SK-N-MC (cell line): ENCODE data around the gene FUT8.

ENCODE experiments used
- DNase-seq: peaks from one replicate; pipeline ENCODE4 v3.0.0-alpha.2; 2011; ENCODE audit warnings: low read depth, low spot score
- H3K27ac ChIP-seq: fragments of 200-600 bp; sonication (generic); 2 replicates; pipeline ENCODE4 v1.5.1; 2016; ENCODE audit warnings: mixed run types
- H3K36me3 ChIP-seq: fragments of 200-600 bp; sonication (generic); 2 replicates; pipeline ENCODE4 v1.6.1; 2017; ENCODE audit warnings: antibody characterized with exemption, low read length, mixed read lengths; ENCODE audit not compliant: insufficient read depth
- H3K4me3 ChIP-seq: fragments of 200-600 bp; sonication (generic); 2 replicates; pipeline ENCODE4 v1.5.1; 2016
- H3K9ac ChIP-seq: fragments of 200-600 bp; sonication (generic); 2 replicates; pipeline ENCODE4 v1.8.0; 2017; ENCODE audit warnings: mixed run types, mixed read lengths; ENCODE audit not compliant: insufficient read length
- H3K9me3 ChIP-seq: fragments of 200-600 bp; sonication (generic); 2 replicates; pipeline ENCODE4 v1.6.1; 2017; ENCODE audit warnings: low read depth, mild to moderate bottlenecking, antibody characterized with exemption, low read length, moderate library complexity, mixed read lengths
- EZH2 ChIP-seq: fragments of 200-600 bp; sonication (generic); IDR thresholded peaks from one replicate; pipeline ENCODE4 v1.6.1; 2017; ENCODE audit warnings: antibody characterized with exemption
- FOXP2 ChIP-seq: optimal IDR thresholded peaks from 2 replicates; pipeline ENCODE3; 2011; ENCODE audit warnings: mild to moderate bottlenecking, moderate library complexity; ENCODE audit not compliant: insufficient read depth; ENCODE audit errors: extremely low read length, control extremely low read depth
- POLR2AphosphoS5 ChIP-seq: IDR thresholded peaks from 2 replicates; pipeline ENCODE4 v1.6.1; 2012; ENCODE audit warnings: mild to moderate bottlenecking, low read depth, low read length, borderline replicate concordance

The FUT8 gene

GRCh38 chr14:65412032-65412846 lies at the start of gene FUT8:
FUT8 (plus strand) TSS chr14:65412730; CDS start chr14:65561564, 148,834 bp downstream.
- peak within 1 kb of the TSS; percentile 96 for H3K4me3 ChIP-seq
- no peak for DNase-seq
- H3K9me3 ChIP-seq, result no peaks in the 10 kb centered on the region
- peak within 1 kb of the TSS; percentile 89 for H3K27ac ChIP-seq
- H3K36me3 ChIP-seq, result no peaks in the 10 kb centered on the region
- no peak for TF ChIP-seq EZH2
- peak; percentile 87 for TF ChIP-seq POLR2AphosphoS5
- peak; percentile 98 for TF ChIP-seq FOXP2
- H3K9ac ChIP-seq, result peak within 1 kb of the TSS; percentile 90

- Histone ChIP-seq H3K9me3 (no peaks in the 10 kb centered on the region), H3K4me3 (no peak overlapping the region), H3K36me3 (no peaks in the 10 kb centered on the region), H3K27ac (no peak overlapping the region), H3K9ac (no peak overlapping the region)
- no peak for TF ChIP-seq FOXP2
- DNase-seq, result no peak
These were observed 45.5 kb upstream of the FUT8 start for GRCh38 chr14:65366802-65367565.

- Histone ChIP-seq H3K36me3 (no peaks in the 10 kb centered on the region), H3K9me3 (no peaks in the 10 kb centered on the region), H3K9ac (no peak overlapping the region), H3K27ac (no peak overlapping the region), H3K4me3 (no peak overlapping the region)
- no peak for TF ChIP-seq FOXP2
- TF ChIP-seq EZH2, result no peak
- no peak for TF ChIP-seq POLR2AphosphoS5
- no peak for DNase-seq
These were observed 43.0 kb upstream of the FUT8 start for GRCh38 chr14:65369560-65369959.

GRCh38 chr14:65370801-65371248 lies 41.7 kb upstream of the FUT8 start:
- no peaks in the 10 kb centered on the region for H3K9me3 ChIP-seq
- no peak overlapping the region for H3K27ac ChIP-seq
- no peak for TF ChIP-seq POLR2AphosphoS5
- TF ChIP-seq EZH2, result no peak
- DNase-seq, result no peak
- H3K4me3 ChIP-seq, result no peak overlapping the region
- H3K9ac ChIP-seq, result no peak overlapping the region
- H3K36me3 ChIP-seq, result no peaks in the 10 kb centered on the region

- DNase-seq, result no peak
- TF ChIP-seq FOXP2 (no peak), POLR2AphosphoS5 (no peak), EZH2 (no peak)
- H3K9ac ChIP-seq, result no peak overlapping the region
- H3K9me3 ChIP-seq, result no peaks in the 10 kb centered on the region
- no peak overlapping the region for H3K4me3 ChIP-seq
- no peak overlapping the region for H3K27ac ChIP-seq
- H3K36me3 ChIP-seq, result no peaks in the 10 kb centered on the region
These were observed 40.7 kb upstream of the FUT8 start for GRCh38 chr14:65371784-65372183.

GRCh38 chr14:65373016-65373670 lies 39.4 kb upstream of the FUT8 start:
- H3K9ac ChIP-seq, result no peak overlapping the region
- no peak overlapping the region for H3K4me3 ChIP-seq
- no peak for DNase-seq
- H3K27ac ChIP-seq, result no peak overlapping the region
- no peaks in the 10 kb centered on the region for H3K9me3 ChIP-seq
- H3K36me3 ChIP-seq, result no peaks in the 10 kb centered on the region
- no peak for TF ChIP-seq FOXP2
- TF ChIP-seq EZH2, result no peak
- TF ChIP-seq POLR2AphosphoS5, result no peak

GRCh38 chr14:65373671-65374039 lies 38.9 kb upstream of the FUT8 start:
- Histone ChIP-seq H3K9me3 (no peaks in the 10 kb centered on the region), H3K27ac (no peak overlapping the region), H3K4me3 (no peak overlapping the region), H3K9ac (no peak overlapping the region), H3K36me3 (no peaks in the 10 kb centered on the region)
- no peak for DNase-seq
- TF ChIP-seq EZH2 (no peak), POLR2AphosphoS5 (no peak), FOXP2 (no peak)

- TF ChIP-seq POLR2AphosphoS5, result no peak
- no peak for TF ChIP-seq FOXP2
- no peak for TF ChIP-seq EZH2
- Histone ChIP-seq H3K9ac (peak overlapping the region; percentile 33), H3K36me3 (no peaks in the 10 kb centered on the region), H3K27ac (peak overlapping the region; percentile 82), H3K4me3 (peak overlapping the region; percentile 49), H3K9me3 (0 out of 2 replicates have a peak, but pooled peaks cover 5% of the 10 kb centered on the region)
- peak; percentile 32 for DNase-seq
These were observed 35.0 kb upstream of the FUT8 start for GRCh38 chr14:65377576-65377975.
